A673 (cell line): ENCODE results near the gene KRTAP4-7. TPM values are rescaled to one million over a fixed set of nuclear protein-coding genes. Genes with fewer than 3 reads are reported as not detected.
"Not testable (repeated sequence)": the region's sequence is repeated elsewhere in the genome, so short reads cannot be mapped to it uniquely, and the experiment has no call there.

ENCODE experiments used
- BruUV-seq: library from RNA; stranded (reverse); fragments of 400-500 nt; replicated peaks from 2 replicates; lab custom pipeline; 2021; lab: Mats Ljungman, UMichigan
- CTCF ChIA-PET: fragments of 300-600 bp; sonication (Branson Sonifier 250); formaldehyde crosslinking; loops from one replicate; lab custom pipeline; 2022; ENCODE audit warnings: antibody characterized with exemption; lab: Charles Lee
- POLR2A ChIA-PET: fragments of 300-600 bp; sonication (Branson Sonifier 250); formaldehyde crosslinking; loops from one replicate; lab custom pipeline; 2022; ENCODE audit warnings: antibody characterized with exemption; ENCODE audit not compliant: low non-redundant PET; lab: Charles Lee
- DNase-seq: peaks from one replicate; pipeline ENCODE4 v3.0.0-alpha.2; 2015; ENCODE audit warnings: low spot score
- H3K27ac ChIP-seq: fragments of 200-600 bp; sonication (generic); 2 replicates; pipeline ENCODE4 v1.5.1; 2016; ENCODE audit warnings: mixed run types, low read depth, mild to moderate bottlenecking, mixed read lengths, antibody characterized with exemption, low read length; ENCODE audit not compliant: poor library complexity, severe bottlenecking
- H3K27me3 ChIP-seq: fragments of 200-600 bp; sonication (generic); replicated peaks from 2 replicates; pipeline ENCODE4 v1.6.1; 2017; ENCODE audit warnings: mixed run types, low read depth, mild to moderate bottlenecking, mixed read lengths, antibody characterized with exemption, low read length; ENCODE audit not compliant: insufficient read depth, poor library complexity
- H3K36me3 ChIP-seq: fragments of 200-600 bp; sonication (generic); 2 replicates; pipeline ENCODE4 v1.6.1; 2016; ENCODE audit warnings: mixed run types, mild to moderate bottlenecking, mixed read lengths, antibody characterized with exemption, low read length; ENCODE audit not compliant: insufficient read depth, poor library complexity, severe bottlenecking
- H3K4me1 ChIP-seq: fragments of 200-600 bp; sonication (generic); 2 replicates; pipeline ENCODE4 v1.6.1; 2017; ENCODE audit warnings: mixed run types, mild to moderate bottlenecking, mixed read lengths, antibody characterized with exemption, low read length; ENCODE audit not compliant: insufficient read depth, poor library complexity, severe bottlenecking
- H3K4me3 ChIP-seq: fragments of 200-600 bp; sonication (generic); 2 replicates; pipeline ENCODE4 v1.5.1; 2016; ENCODE audit warnings: low read depth, mixed run types, mild to moderate bottlenecking, mixed read lengths, low read length; ENCODE audit not compliant: poor library complexity, severe bottlenecking
- H3K9me3 ChIP-seq: fragments of 200-600 bp; sonication (generic); 2 replicates; pipeline ENCODE4 v1.6.1; 2016; ENCODE audit warnings: mixed run types, low read depth, mild to moderate bottlenecking, mixed read lengths, antibody characterized with exemption, low read length; ENCODE audit not compliant: poor library complexity, severe bottlenecking
- CTCF ChIP-seq: fragments of 300-800, 200-600 bp; sonication (generic); conservative IDR thresholded peaks from 2 replicates; pipeline ENCODE4 v1.5.1; 2017; ENCODE audit warnings: low read depth, mild to moderate bottlenecking, antibody characterized with exemption, low read length, moderate library complexity, mixed read lengths
- EZH2 ChIP-seq: fragments of 200-600 bp; sonication (generic); IDR thresholded peaks from 2 replicates; pipeline ENCODE4 v1.6.1; 2017; ENCODE audit warnings: borderline replicate concordance, low read depth, mild to moderate bottlenecking, mixed read lengths, antibody characterized with exemption, low read length; ENCODE audit not compliant: poor library complexity, severe bottlenecking
- intact Hi-C: fragments of 100-400 bp; cut with micrococcal nuclease; formaldehyde crosslinking; loops from one replicate; pipeline ENCODE4 v1.10.0; 2022; ENCODE audit not compliant: unreplicated experiment
- total RNA-seq: library from RNA; stranded (reverse); gene quantifications from 2 replicates; pipeline ENCODE4 v1.2.3, GENCODE V29; 2021

KRTAP4-7 gene
- total RNA-seq, 1 experiment from 2014 or later: not detected

GRCh38 chr17:41107941-41108450, 24.0 kb downstream of the KRTAP4-7 start:
- intact Hi-C loops: no loop called here
- Histone ChIP-seq H3K36me3 (no peaks in the 10 kb centered on the region), H3K27ac (no peak overlapping the region), H3K4me1 (no peaks in the 10 kb centered on the region), H3K4me3 (no peak overlapping the region), H3K9me3 (no peaks in the 10 kb centered on the region), H3K27me3 (no peaks in the 10 kb centered on the region)
- ChIA-PET POLR2A (no interaction called here), CTCF (no interaction called here)
- no TSS peak for BruUV-seq
- DNase-seq: no peak
- no peak for TF ChIP-seq CTCF
- TF ChIP-seq EZH2: no peak

- H3K4me3 ChIP-seq, POLR2A ChIA-PET, H3K27ac ChIP-seq, H3K9me3 ChIP-seq, intact Hi-C loops, CTCF ChIA-PET, H3K4me1 ChIP-seq, DNase-seq, H3K27me3 ChIP-seq, BruUV-seq, H3K36me3 ChIP-seq: not testable (repeated sequence)
These were observed 24.9 kb downstream of the KRTAP4-7 start for GRCh38 chr17:41108728-41109386.

- CTCF ChIA-PET: no interaction called here
- TF ChIP-seq CTCF (no peak), EZH2 (no peak)
These were observed 27.4 kb downstream of the KRTAP4-7 start for GRCh38 chr17:41111151-41111885.

More at GRCh38 chr17:41111151-41111885, 27.4 kb downstream of the KRTAP4-7 start:
- Histone ChIP-seq H3K36me3 (no peaks in the 10 kb centered on the region), H3K4me1 (no peaks in the 10 kb centered on the region), H3K27ac (no peak overlapping the region), H3K4me3 (no peak overlapping the region), H3K9me3 (no peaks in the 10 kb centered on the region), H3K27me3 (no peaks in the 10 kb centered on the region)
- intact Hi-C loops: no loop called here
- no TSS peak for BruUV-seq
- POLR2A ChIA-PET: no interaction called here
- no peak for DNase-seq
